Measurements from ENCODE around the gene CEP120. TPM values are rescaled to one million over a fixed set of nuclear protein-coding genes. Genes with fewer than 3 reads are reported as not detected.
"Not testable (repeated sequence)": the region's sequence is repeated elsewhere in the genome, so short reads cannot be mapped to it uniquely, and the experiment has no call there.

The CEP120 gene
- total and polyA plus RNA-seq, 2 donors: 10.3 to 39.5 TPM

DNA sequence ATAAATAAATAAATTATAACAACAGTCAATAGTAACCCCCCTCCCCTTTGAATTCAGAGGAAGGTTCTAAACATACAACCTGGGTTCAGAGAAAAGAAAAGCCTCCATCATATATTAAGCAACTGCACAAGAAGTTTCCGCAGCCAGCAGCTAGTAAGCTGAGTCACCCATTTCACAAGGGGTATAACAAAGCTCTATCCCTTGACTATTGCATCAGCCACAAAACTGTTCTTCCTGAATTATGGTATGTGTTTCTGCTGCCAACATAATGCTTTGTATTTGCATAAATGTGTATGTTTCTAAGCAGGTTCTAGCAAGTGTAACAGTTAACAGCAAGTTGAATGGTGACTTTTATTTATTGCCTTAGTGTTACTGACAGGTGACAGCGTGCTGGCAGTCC, 6.8 kb upstream of the CEP120 start:
- 88% methylated on average over 2 of the region's 2 CpGs for WGBS
- H3K27ac ChIP-seq (ENCODE audit: low read depth): no peak overlapping the region

DNA sequence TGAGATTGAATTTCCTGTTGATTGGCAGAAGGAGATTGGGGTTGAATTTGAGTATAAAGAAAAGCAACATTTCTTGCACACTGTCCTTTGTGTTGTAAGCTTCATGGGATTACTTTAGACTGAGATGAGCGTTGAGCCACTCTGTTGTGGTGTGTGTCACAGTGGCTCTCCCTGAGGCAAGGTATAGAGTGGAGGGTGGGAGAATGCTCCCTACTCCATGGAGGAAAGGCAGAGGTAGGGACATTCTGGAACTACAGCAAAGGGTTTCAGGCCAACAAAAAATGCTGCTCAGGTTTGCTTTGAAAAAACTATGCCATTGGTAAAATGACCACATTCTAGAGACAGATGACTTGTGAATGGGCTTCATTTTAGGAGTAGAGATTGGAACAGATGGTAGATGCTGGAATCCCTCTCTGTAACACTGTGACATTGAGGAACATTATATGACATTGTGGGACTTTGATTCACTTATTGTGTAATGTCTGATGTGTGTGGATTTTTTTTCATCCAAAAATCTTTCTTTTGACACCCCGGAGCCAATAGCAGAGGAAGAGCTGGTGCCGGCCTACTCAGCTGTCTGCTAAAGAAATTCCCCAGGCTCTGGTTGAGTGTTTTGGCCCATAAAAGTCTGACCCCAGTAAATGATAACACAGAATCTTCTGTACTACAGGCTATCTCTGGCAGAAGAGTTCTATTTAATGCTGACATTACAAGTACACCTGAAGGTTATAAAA, 6.2 kb upstream of the CEP120 start:
- Histone ChIP-seq H3K4me3 (ENCODE audit: low read depth, low read length) (no peak overlapping the region), H3K27ac (ENCODE audit: low read depth) (no peak overlapping the region), H3K36me3 (ENCODE audit: insufficient read depth) (no peaks in the 10 kb centered on the region), H3K4me1 (ENCODE audit: insufficient read depth) (no peaks in the 10 kb centered on the region)
- 72% methylated on average over 3 of the region's 3 CpGs for WGBS
- no peak for DNase-seq (ENCODE audit: extremely low spot score)

More for the DNA sequence above, 6.8 kb upstream of the CEP120 start:
- no peaks in the 10 kb centered on the region for H3K4me1 ChIP-seq (ENCODE audit: insufficient read depth)
- no peaks in the 10 kb centered on the region for H3K36me3 ChIP-seq (ENCODE audit: insufficient read depth)
- no peak for DNase-seq (ENCODE audit: extremely low spot score)
- no peak overlapping the region for H3K4me3 ChIP-seq (ENCODE audit: low read depth, low read length)

DNA sequence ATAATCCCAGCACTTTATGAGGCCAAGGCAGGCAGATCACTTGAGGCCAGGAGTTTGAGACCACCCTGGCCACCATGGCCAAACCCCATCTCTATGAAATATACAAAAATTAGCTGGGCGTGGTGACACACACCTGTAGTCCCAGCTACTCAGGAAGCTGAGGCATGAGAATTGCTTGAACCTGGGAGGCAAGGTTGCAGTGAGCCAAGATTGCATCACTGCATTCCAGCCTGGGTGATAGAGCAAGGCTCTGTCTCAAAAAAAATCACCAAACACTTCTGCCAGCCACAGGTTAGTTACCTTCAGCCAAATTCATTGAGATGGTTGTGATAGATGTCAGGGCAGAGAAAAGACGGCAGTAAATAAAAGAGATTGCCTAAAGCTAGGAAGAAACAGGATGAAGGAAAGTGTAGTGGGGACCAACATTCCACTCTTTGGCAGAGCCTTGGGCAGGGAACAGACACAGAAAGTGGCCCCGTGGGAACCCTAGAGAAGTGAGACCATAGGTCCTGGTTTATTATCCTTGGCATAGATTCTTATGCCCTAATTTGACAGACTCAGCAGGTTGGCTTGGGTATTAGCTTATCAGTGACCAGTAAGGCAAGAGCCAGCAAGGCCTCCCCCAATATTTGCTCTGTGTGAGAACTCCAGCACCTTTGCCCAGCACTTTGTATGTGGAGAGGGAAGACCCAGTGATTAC, 5.5 kb upstream of the CEP120 start:
- WGBS: 88% methylated on average over 3 of the region's 3 CpGs
- H3K27ac ChIP-seq (ENCODE audit: low read depth): no peak overlapping the region
- H3K36me3 ChIP-seq (ENCODE audit: insufficient read depth): no peaks in the 10 kb centered on the region
- DNase-seq (ENCODE audit: extremely low spot score): no peak
- no peak overlapping the region for H3K4me3 ChIP-seq (ENCODE audit: low read depth, low read length)
- no peaks in the 10 kb centered on the region for H3K4me1 ChIP-seq (ENCODE audit: insufficient read depth)

DNA sequence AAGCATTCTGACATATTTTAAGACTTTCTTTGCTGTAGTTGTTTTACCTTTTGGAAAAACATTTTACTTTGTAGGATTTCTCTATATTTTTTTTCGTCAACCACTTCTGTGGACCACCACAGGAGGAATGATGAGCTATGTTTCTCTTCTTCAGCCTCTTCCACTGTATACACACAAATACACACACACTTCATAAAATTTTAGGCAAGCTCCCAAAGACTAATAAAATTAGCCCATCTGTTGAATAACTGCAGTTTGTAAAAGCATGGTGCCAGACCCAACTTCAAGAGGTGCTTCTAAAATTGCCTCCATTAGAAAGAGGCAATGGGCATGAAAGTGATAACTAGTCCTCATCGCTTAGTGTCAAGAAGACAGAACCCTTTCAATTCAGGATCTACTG, 4.1 kb upstream of the CEP120 start:
- 74% methylated on average over 2 of the region's 2 CpGs for WGBS
- Histone ChIP-seq H3K36me3 (ENCODE audit: insufficient read depth) (no peaks in the 10 kb centered on the region), H3K27ac (ENCODE audit: low read depth) (no peak overlapping the region), H3K4me1 (ENCODE audit: insufficient read depth) (no peaks in the 10 kb centered on the region), H3K4me3 (ENCODE audit: low read depth, low read length) (no peak overlapping the region)
- DNase-seq (ENCODE audit: extremely low spot score): no peak

DNA sequence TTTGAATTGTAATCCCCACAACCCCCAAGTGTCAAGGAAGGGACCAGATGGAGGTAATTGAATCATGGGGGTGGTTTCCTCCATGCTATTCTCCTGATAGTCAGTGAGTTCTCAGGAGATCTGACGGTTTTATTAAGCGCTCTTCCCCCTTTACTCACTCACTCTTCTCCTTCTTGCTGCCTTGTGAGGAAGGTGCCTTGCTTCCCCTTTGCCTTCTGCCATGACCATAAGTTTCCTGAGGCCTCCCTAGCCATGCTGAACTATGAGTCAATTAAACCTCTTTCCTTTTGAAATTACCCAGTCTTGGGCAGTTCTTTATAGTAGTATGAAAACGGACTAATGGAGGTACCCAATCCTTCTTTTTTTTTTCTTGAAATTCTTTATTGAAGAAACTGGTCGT, 2.2 kb upstream of the CEP120 start:
- Histone ChIP-seq H3K4me3 (ENCODE audit: low read depth, low read length) (no peak overlapping the region), H3K27ac (ENCODE audit: low read depth) (no peak overlapping the region), H3K36me3 (ENCODE audit: insufficient read depth) (no peaks in the 10 kb centered on the region), H3K4me1 (ENCODE audit: insufficient read depth) (peaks cover 3% of the 10 kb centered on the region)
- no peak for DNase-seq (ENCODE audit: extremely low spot score)
- 89% methylated on average over 4 of the region's 4 CpGs for WGBS

DNA sequence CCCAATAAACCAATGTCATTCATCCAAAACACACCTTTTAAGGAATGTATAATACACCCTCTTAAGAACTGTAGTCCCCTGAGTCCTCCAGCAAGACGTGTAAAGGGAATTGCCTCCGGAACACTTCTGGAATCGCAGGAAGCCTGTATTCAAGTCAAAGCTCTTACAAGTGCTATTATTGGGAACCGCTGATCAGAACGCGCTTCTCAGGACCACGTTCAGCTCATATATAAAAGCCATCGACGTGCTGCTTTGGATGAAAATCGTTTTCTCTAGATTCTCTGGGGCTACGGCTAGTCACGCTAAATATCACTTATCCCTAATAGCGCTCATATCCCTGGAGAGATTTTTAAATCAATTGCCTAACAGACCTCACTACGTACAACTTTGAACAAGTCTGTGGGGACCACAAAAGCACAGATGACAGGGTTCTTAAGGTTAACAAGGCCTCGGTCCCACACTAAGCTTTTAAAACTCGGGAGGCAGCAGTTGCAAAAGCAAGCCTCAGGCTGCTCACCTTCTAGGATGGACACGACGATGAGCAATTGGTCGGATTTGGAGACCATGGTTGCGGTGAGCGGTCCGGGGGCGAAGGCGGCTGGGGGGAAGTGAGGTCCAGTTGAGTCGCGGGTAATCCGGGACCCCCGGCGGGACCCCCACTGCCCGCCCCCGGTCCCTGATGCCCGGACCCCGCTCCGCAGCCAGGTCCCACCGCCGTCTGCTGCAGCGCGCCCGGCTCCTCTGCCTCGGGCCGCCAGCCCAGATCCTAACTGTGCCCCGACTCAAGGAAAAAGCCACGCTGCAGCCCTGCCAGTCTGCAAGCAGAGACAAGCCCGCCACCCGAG, 548 bp downstream of the CEP120 start:
- no peak for DNase-seq (ENCODE audit: extremely low spot score)
- peak overlapping the region; percentile 79 for H3K4me3 ChIP-seq (ENCODE audit: low read depth, low read length)
- under 1% methylated on average over 45 of the region's 45 CpGs for WGBS
- H3K4me1 ChIP-seq (ENCODE audit: insufficient read depth): peaks cover 3% of the 10 kb centered on the region
- peak overlapping the region; percentile 85 for H3K27ac ChIP-seq (ENCODE audit: low read depth)
- no peaks in the 10 kb centered on the region for H3K36me3 ChIP-seq (ENCODE audit: insufficient read depth)

DNA sequence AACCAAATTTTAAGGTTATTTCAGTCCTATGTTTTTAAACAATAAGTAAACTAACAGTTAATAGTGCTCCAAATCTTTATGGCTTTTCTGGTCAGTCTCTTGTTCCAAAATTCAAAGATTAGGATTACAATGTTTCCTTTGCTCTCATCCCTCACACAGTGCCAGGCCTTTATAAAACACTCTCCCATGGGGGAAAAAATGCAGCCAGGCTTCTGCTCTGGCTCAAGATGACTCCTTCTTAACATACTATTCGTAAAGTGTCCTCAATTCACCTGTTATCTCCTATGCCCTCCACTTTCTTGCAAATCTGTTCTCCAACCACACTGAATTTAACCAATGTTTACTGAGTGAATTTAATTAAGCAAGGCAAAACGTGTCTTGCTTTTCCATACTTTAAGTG, 1.4 kb downstream of the CEP120 start:
- DNase-seq (ENCODE audit: extremely low spot score): no peak
- Histone ChIP-seq H3K27ac (ENCODE audit: low read depth) (no peak overlapping the region), H3K36me3 (ENCODE audit: insufficient read depth) (no peaks in the 10 kb centered on the region), H3K4me1 (ENCODE audit: insufficient read depth) (peaks cover 3% of the 10 kb centered on the region), H3K4me3 (ENCODE audit: low read depth, low read length) (peak overlapping the region; percentile 79)
- 4% methylated on average over 2 of the region's 2 CpGs for WGBS

DNA sequence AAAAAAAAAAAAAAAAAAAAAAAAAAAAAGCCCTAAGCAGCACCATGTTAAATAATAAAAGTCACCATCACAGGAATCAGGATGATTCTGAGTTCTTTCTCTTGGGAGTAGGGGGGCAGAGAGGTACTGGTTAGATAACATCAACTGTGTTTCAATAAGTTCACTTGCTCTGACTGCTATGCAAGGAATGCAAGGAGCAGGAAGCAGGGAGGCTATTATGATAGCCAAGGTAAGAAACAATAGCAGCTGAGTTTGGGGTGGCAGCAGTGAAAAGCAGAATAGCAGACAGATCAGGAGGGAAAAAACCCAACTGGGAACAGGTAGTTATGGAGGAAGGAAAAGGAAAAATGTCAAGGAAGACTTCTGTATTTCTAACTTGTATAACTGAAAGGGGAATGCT, 8.2 kb downstream of the CEP120 start:
- no peak for DNase-seq (ENCODE audit: extremely low spot score)
- Histone ChIP-seq H3K4me1 (ENCODE audit: insufficient read depth) (no peaks in the 10 kb centered on the region), H3K4me3 (ENCODE audit: low read depth, low read length) (no peak overlapping the region), H3K27ac (ENCODE audit: low read depth) (no peak overlapping the region), H3K36me3 (ENCODE audit: insufficient read depth) (peaks cover 4% of the 10 kb centered on the region)

DNA sequence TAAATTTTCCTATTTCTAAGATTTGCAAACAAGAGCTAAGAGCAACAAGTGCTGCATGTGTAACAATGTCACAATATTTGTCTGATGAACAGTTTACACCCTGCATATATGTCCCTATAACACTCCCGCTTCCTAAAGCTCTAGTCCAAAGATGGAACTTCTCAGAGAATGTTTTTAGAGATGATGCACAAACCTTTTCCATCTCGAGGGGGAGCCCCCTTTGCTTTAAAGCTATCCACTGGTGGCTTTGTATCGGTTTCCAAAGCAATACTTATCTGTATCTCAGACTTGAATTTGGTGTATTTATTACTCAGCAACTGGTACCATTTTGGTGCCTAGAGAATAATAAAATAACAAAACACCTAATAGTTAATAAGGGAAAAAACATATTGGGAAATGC, 11.0 kb downstream of the CEP120 start:
- Histone ChIP-seq H3K4me3 (ENCODE audit: low read depth, low read length) (no peak overlapping the region), H3K36me3 (ENCODE audit: insufficient read depth) (peaks cover 4% of the 10 kb centered on the region), H3K4me1 (ENCODE audit: insufficient read depth) (no peaks in the 10 kb centered on the region), H3K27ac (ENCODE audit: low read depth) (no peak overlapping the region)
- no peak for DNase-seq (ENCODE audit: extremely low spot score)
- 89% methylated on average over 3 of the region's 3 CpGs for WGBS

DNA sequence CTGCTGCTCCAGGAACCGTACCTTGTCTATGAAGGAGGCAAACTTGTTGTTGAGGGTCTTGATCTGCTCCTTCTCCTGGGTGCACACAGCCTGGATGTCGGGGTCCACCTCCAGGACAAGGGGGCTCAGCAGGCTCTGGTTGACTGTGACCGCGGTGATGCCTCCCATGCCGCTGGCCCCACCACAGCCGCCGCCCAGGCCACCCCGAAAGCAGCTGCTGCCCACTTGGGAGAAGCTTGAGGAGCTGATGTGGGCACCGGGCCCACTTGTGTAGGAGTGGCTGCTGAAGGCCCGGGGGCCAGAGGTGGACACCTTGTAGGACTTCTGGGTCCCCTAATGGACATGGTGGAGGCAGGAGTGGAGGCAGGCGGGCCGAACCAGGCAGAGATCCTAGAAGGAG, 21.2 kb downstream of the CEP120 start:
- H3K27ac ChIP-seq (ENCODE audit: low read depth); H3K36me3 ChIP-seq (ENCODE audit: insufficient read depth); DNase-seq (ENCODE audit: extremely low spot score); H3K4me3 ChIP-seq (ENCODE audit: low read depth, low read length); H3K4me1 ChIP-seq (ENCODE audit: insufficient read depth): not testable (repeated sequence)
- WGBS: 95% methylated on average over 12 of the region's 12 CpGs

DNA sequence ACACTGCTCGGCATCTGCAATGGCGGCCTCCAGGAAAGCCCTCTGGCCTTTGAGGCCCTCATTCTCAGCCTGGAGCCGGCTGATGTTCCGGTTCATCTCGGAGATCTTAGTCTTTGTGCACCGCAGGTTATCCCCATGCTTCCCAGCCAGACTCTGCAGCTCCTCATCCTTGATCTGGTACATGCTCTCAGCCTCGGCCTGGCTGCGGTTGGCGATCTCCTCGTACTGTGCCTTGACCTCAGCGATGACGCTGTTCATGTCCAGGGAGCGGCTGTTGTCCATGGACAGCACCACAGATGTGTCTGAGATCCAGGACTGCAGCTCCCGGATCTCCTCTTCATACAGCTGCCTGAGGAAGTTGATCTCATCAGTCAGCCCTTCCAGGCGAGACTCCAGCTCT, 21.9 kb downstream of the CEP120 start:
- Histone ChIP-seq H3K4me3 (ENCODE audit: low read depth, low read length) (no peak overlapping the region), H3K4me1 (ENCODE audit: insufficient read depth) (no peaks in the 10 kb centered on the region), H3K36me3 (ENCODE audit: insufficient read depth) (no peaks in the 10 kb centered on the region), H3K27ac (ENCODE audit: low read depth) (no peak overlapping the region)
- WGBS: 92% methylated on average over 15 of the region's 15 CpGs
- no peak for DNase-seq (ENCODE audit: extremely low spot score)

DNA sequence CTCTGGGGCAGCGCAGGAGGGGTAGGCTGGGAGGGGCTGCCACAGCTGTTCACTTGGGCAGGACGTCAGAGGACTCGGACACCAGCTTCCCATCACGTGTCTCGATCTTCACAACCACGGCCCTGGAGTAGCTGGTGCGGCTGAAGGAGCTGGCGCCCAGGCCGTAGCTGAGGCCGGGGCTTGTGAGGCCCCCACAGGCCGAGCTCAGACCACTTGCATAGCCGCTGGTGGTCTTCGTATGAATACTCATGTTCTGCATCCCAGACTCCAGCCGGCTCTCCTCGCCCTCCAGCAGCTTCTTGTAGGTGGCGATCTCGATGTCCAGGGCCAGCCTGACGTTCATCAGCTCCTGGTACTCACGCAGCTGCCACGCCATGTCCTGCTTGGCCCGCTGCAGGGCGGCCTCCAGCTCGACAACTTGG, 22.3 kb downstream of the CEP120 start:
- H3K4me3 ChIP-seq (ENCODE audit: low read depth, low read length); H3K36me3 ChIP-seq (ENCODE audit: insufficient read depth); H3K4me1 ChIP-seq (ENCODE audit: insufficient read depth); H3K27ac ChIP-seq (ENCODE audit: low read depth); DNase-seq (ENCODE audit: extremely low spot score): not testable (repeated sequence)
- WGBS: 90% methylated on average over 21 of the region's 23 CpGs

DNA sequence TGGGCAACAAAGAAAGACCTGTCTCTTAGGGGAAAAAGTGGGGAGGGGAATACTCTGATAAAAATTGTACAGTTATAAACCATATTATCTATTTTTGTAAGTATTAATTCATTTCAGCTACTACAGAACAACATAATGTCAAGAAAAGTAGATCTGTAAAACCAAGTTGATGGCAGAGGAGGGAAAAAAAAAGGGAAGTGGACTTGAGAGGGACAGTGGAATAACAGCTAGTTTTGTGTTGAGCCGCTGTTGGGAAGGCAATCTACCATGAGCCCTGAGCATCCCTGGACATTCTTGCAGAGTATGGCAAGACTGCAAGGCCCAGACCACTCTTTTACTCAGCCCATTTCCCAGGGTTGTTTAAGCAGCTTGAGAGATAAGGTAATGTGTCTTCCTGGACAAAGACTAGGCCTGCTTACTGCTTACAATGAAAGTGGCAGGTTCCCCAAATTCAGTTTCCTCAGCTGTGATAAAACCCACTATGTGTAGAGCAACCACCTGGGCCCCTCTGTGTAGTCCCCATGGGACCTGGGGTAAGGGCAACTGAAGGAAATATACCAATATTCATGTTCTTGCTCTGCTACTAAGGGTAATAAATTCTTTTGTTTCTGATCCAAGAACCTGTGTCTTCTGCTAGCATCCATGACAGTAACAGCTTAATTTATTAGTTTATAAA, 25.0 kb downstream of the CEP120 start:
- no peak for DNase-seq (ENCODE audit: extremely low spot score)
- no peak overlapping the region for H3K4me3 ChIP-seq (ENCODE audit: low read depth, low read length)
- no peak overlapping the region for H3K27ac ChIP-seq (ENCODE audit: low read depth)
- no peaks in the 10 kb centered on the region for H3K4me1 ChIP-seq (ENCODE audit: insufficient read depth)
- 96% methylated on average over 1 of the region's 1 CpG for WGBS
- no peaks in the 10 kb centered on the region for H3K36me3 ChIP-seq (ENCODE audit: insufficient read depth)

All from urinary bladder (tissue), 4 donors.